Right atrium auricular region (tissue), 2 donors: ENCODE data around the gene ATP2C2. TPM values are rescaled to one million over a fixed set of nuclear protein-coding genes. Genes with fewer than 3 reads are reported as not detected.
"Not testable (repeated sequence)": the region's sequence is repeated elsewhere in the genome, so short reads cannot be mapped to it uniquely, and the experiment has no call there.

Experiments used
- DNase-seq: peaks from one replicate; pipeline ENCODE4 v3.0.0-alpha.2; 2019; ENCODE audit warnings: low spot score
- H3K27ac ChIP-seq, 2 donors: fragments of 200-600 bp; sonication (generic); 1 replicate in 1 of 2; 2 replicates in 1 of 2; pipeline ENCODE4 v1.5.1; 2016 to 2019
- H3K27me3 ChIP-seq, 2 donors: fragments of 200-600 bp; sonication (generic); one replicate each; pipeline versions ENCODE4 v1.5.1 to v1.6.0; 2017 to 2019
- H3K36me3 ChIP-seq: fragments of 200-600 bp; sonication (generic); one replicate; pipeline ENCODE4 v1.5.1; 2016
- H3K4me1 ChIP-seq, 2 donors: fragments of 200-600 bp; sonication (generic); one replicate each; pipeline versions ENCODE4 v1.5.1 to v1.6.0; 2017 to 2019
- H3K4me3 ChIP-seq, 2 donors: fragments of 200-600 bp; sonication (generic); 1 replicate in 1 of 2; 2 replicates in 1 of 2; pipeline ENCODE4 v1.5.1; 2017 to 2019; ENCODE audit warnings: mild to moderate bottlenecking in 1 of 2, moderate library complexity in 1 of 2
- H3K9me3 ChIP-seq, 2 donors: fragments of 200-600 bp; sonication (generic); one replicate each; pipeline ENCODE4 v1.5.1; 2019
- CTCF ChIP-seq, 2 donors: fragments of 200-600 bp; sonication (generic); IDR thresholded peaks; one replicate each; pipeline ENCODE4 v1.5.1; 2019; ENCODE audit warnings: antibody characterized with exemption in 2 of 2
- total RNA-seq, 2 donors: library from RNA; depleted of rRNA; stranded (reverse); fragments of >200 nt; gene quantifications; one replicate each; pipeline ENCODE4 v1.1.0, GENCODE V29; 2016

Gene ATP2C2
- total RNA-seq, 2 donors from 2014 or later, result not detected

GRCh38 chr16:84386047-84386446 is 17.7 kb downstream of the ATP2C2 start:
- no peak for DNase-seq

GRCh38 chr16:84387021-84387420 is 18.7 kb downstream of the ATP2C2 start:
- no peaks in the 10 kb centered on the region for H3K27me3 ChIP-seq
- H3K36me3 ChIP-seq, result no peaks in the 10 kb centered on the region
- H3K4me3 ChIP-seq, result no peak overlapping the region
- no peak for TF ChIP-seq CTCF (IDR thresholded peaks at IDR 0.05)
- peaks cover 0 to 11% of the 10 kb centered on the region in 2 donors for H3K9me3 ChIP-seq
- H3K27ac ChIP-seq, result no peak overlapping the region
- H3K4me1 ChIP-seq, result peaks cover 0 to 6% of the 10 kb centered on the region in 2 donors
- DNase-seq, result no peak

More at GRCh38 chr16:84386047-84386446, 17.7 kb downstream of the ATP2C2 start:
- H3K9me3 ChIP-seq, result peaks cover 0 to 11% of the 10 kb centered on the region in 2 donors
- H3K4me1 ChIP-seq, result peaks cover 0 to under 1% of the 10 kb centered on the region in 2 donors
- no peak overlapping the region for H3K27ac ChIP-seq
- no peaks in the 10 kb centered on the region for H3K36me3 ChIP-seq
- no peak for TF ChIP-seq CTCF (IDR thresholded peaks at IDR 0.05)
- no peak overlapping the region for H3K4me3 ChIP-seq
- no peaks in the 10 kb centered on the region for H3K27me3 ChIP-seq

- H3K27ac ChIP-seq, result no peak overlapping the region
- no peaks in the 10 kb centered on the region for H3K36me3 ChIP-seq
- TF ChIP-seq CTCF (IDR thresholded peaks at IDR 0.05), result no peak
Observed at GRCh38 chr16:84390131-84390785, 21.9 kb downstream of the ATP2C2 start.

GRCh38 chr16:84391151-84392030 is 23.1 kb downstream of the ATP2C2 start:
- no peak for TF ChIP-seq CTCF (IDR thresholded peaks at IDR 0.05)
- H3K4me3 ChIP-seq, result no peak overlapping the region
- peaks cover 0 to 6% of the 10 kb centered on the region in 2 donors for H3K4me1 ChIP-seq
- no peaks in the 10 kb centered on the region for H3K36me3 ChIP-seq
- H3K27ac ChIP-seq, result no peak overlapping the region
- DNase-seq, result no peak
- H3K27me3 ChIP-seq, result no peaks in the 10 kb centered on the region
- H3K9me3 ChIP-seq, result no peaks in the 10 kb centered on the region

More at GRCh38 chr16:84390131-84390785, 21.9 kb downstream of the ATP2C2 start:
- H3K4me1 ChIP-seq, result peaks cover 0 to 6% of the 10 kb centered on the region in 2 donors
- DNase-seq, result no peak
- no peak overlapping the region for H3K4me3 ChIP-seq
- no peaks in the 10 kb centered on the region for H3K27me3 ChIP-seq
- H3K9me3 ChIP-seq, result no peaks in the 10 kb centered on the region

- no peak overlapping the region for H3K4me3 ChIP-seq
- no peak overlapping the region for H3K27ac ChIP-seq
- H3K9me3 ChIP-seq, result no peaks in the 10 kb centered on the region
- no peak for TF ChIP-seq CTCF (IDR thresholded peaks at IDR 0.05)
- H3K27me3 ChIP-seq, result no peaks in the 10 kb centered on the region
- DNase-seq, result no peak
- no peaks in the 10 kb centered on the region for H3K36me3 ChIP-seq
- H3K4me1 ChIP-seq, result peaks cover 0 to 6% of the 10 kb centered on the region in 2 donors
Observed at GRCh38 chr16:84392031-84392360, 23.7 kb downstream of the ATP2C2 start.

GRCh38 chr16:84396082-84396481 is 27.7 kb downstream of the ATP2C2 start:
- not testable (repeated sequence) for H3K9me3 ChIP-seq, H3K4me3 ChIP-seq, H3K4me1 ChIP-seq, H3K27me3 ChIP-seq, DNase-seq, H3K27ac ChIP-seq, H3K36me3 ChIP-seq
